SK-N-MC (cell line): ENCODE measurements around the gene ZNF473.

ENCODE experiments used
- EZH2 ChIP-seq: fragments of 200-600 bp; sonication (generic); IDR thresholded peaks from one replicate; pipeline ENCODE4 v1.6.1; 2017; ENCODE audit warnings: antibody characterized with exemption
- POLR2AphosphoS5 ChIP-seq: IDR thresholded peaks from 2 replicates; pipeline ENCODE4 v1.6.1; 2012; ENCODE audit warnings: mild to moderate bottlenecking, low read depth, low read length, borderline replicate concordance

GRCh38 chr19:49983645-49984229, 42.1 kb upstream of the ZNF473 start:
- TF ChIP-seq EZH2, result no peak
- TF ChIP-seq POLR2AphosphoS5, result no peak; the same call in 1 of the 2 replicates
